Measurements from ENCODE around the gene CRACR2B.

CRACR2B gene

GRCh38 chr11:843818-844692 lies 16.3 kb downstream of the CRACR2B start:
- TF ChIP-seq EZH2phosphoT487 (conservative IDR thresholded peaks at IDR 0.05; ENCODE audit: low read length) (no peak), CTCF (IDR thresholded peaks at IDR 0.05; ENCODE audit: insufficient read depth, low read length, poor library complexity, severe bottlenecking) (no peak)
- H3K9me3 ChIP-seq (ENCODE audit: insufficient read depth, low read length), result no peaks in the 10 kb centered on the region
- H2AFZ ChIP-seq (ENCODE audit: low read depth, low read length, severe bottlenecking), result no peak overlapping the region
- H3K27me3 ChIP-seq (ENCODE audit: low read length), result no peaks in the 10 kb centered on the region
- no peaks in the 10 kb centered on the region for H3F3A ChIP-seq (ENCODE audit: insufficient read depth)
- no peak overlapping the region for H3K27ac ChIP-seq (ENCODE audit: low read depth, low read length)
- H3K79me2 ChIP-seq (ENCODE audit: insufficient read depth, low read length), result peaks cover 19% of the 10 kb centered on the region
- no peaks in the 10 kb centered on the region for H3K9me2 ChIP-seq (replicated peaks; ENCODE audit: insufficient read depth, low read length)
- no peak overlapping the region for H3K4me3 ChIP-seq (ENCODE audit: insufficient read depth, low read length, poor library complexity, severe bottlenecking)
- no peaks in the 10 kb centered on the region for H3K36me3 ChIP-seq (ENCODE audit: low read length)
- H3K4me2 ChIP-seq (ENCODE audit: low read depth, low read length, poor library complexity, severe bottlenecking), result peak overlapping the region; percentile 70
- peaks cover 6% of the 10 kb centered on the region; the same call in 1 of the 2 replicates for H4K20me1 ChIP-seq (ENCODE audit: low read depth, low read length)
- H3K9ac ChIP-seq (ENCODE audit: low read length), result peak overlapping the region; percentile 79; the same call in 1 of the 2 replicates

- no peak for TF ChIP-seq EZH2phosphoT487 (conservative IDR thresholded peaks at IDR 0.05; ENCODE audit: low read length)
- no peak for TF ChIP-seq CTCF (IDR thresholded peaks at IDR 0.05; ENCODE audit: insufficient read depth, low read length, poor library complexity, severe bottlenecking)
- Histone ChIP-seq H3K79me2 (ENCODE audit: insufficient read depth, low read length) (peaks cover 19% of the 10 kb centered on the region), H3K4me3 (ENCODE audit: insufficient read depth, low read length, poor library complexity, severe bottlenecking) (no peak overlapping the region), H3K27me3 (ENCODE audit: low read length) (no peaks in the 10 kb centered on the region), H3F3A (ENCODE audit: insufficient read depth) (no peaks in the 10 kb centered on the region), H3K9ac (ENCODE audit: low read length) (no peak overlapping the region), H3K27ac (ENCODE audit: low read depth, low read length) (no peak overlapping the region), H3K9me3 (ENCODE audit: insufficient read depth, low read length) (no peaks in the 10 kb centered on the region), H2AFZ (ENCODE audit: low read depth, low read length, severe bottlenecking) (no peak overlapping the region), H3K9me2 (replicated peaks; ENCODE audit: insufficient read depth, low read length) (no peaks in the 10 kb centered on the region), H3K36me3 (ENCODE audit: low read length) (no peaks in the 10 kb centered on the region), H3K4me2 (ENCODE audit: low read depth, low read length, poor library complexity, severe bottlenecking) (no peak overlapping the region), H4K20me1 (ENCODE audit: low read depth, low read length) (peaks cover 6% of the 10 kb centered on the region; the same call in 1 of the 2 replicates)
These were observed 17.2 kb downstream of the CRACR2B start for GRCh38 chr11:844693-845644.

- Histone ChIP-seq H3K9ac (ENCODE audit: low read length) (no peak overlapping the region), H4K20me1 (ENCODE audit: low read depth, low read length) (peaks cover 4% of the 10 kb centered on the region; the same call in 1 of the 2 replicates)
These were observed 18.3 kb downstream of the CRACR2B start for GRCh38 chr11:845872-846495.

More at GRCh38 chr11:845872-846495, 18.3 kb downstream of the CRACR2B start:
- no peaks in the 10 kb centered on the region for H3F3A ChIP-seq (ENCODE audit: insufficient read depth)
- H2AFZ ChIP-seq (ENCODE audit: low read depth, low read length, severe bottlenecking), result no peak overlapping the region
- H3K4me3 ChIP-seq (ENCODE audit: insufficient read depth, low read length, poor library complexity, severe bottlenecking), result no peak overlapping the region
- H3K36me3 ChIP-seq (ENCODE audit: low read length), result no peaks in the 10 kb centered on the region
- no peaks in the 10 kb centered on the region for H3K27me3 ChIP-seq (ENCODE audit: low read length)
- TF ChIP-seq CTCF (IDR thresholded peaks at IDR 0.05; ENCODE audit: insufficient read depth, low read length, poor library complexity, severe bottlenecking), result no peak
- TF ChIP-seq EZH2phosphoT487 (conservative IDR thresholded peaks at IDR 0.05; ENCODE audit: low read length), result no peak
- no peak overlapping the region for H3K27ac ChIP-seq (ENCODE audit: low read depth, low read length)
- H3K9me3 ChIP-seq (ENCODE audit: insufficient read depth, low read length), result no peaks in the 10 kb centered on the region
- no peaks in the 10 kb centered on the region for H3K9me2 ChIP-seq (replicated peaks; ENCODE audit: insufficient read depth, low read length)
- H3K4me2 ChIP-seq (ENCODE audit: low read depth, low read length, poor library complexity, severe bottlenecking), result no peak overlapping the region
- H3K79me2 ChIP-seq (ENCODE audit: insufficient read depth, low read length), result peaks cover 12% of the 10 kb centered on the region
